Ovary (tissue), 3 donors: ENCODE data around the gene NUP50.

Source experiments
- CTCF ChIP-seq, 3 donors: fragments of 450-650 bp in 2 of 3; fragments of 200-600 bp in 1 of 3; IDR thresholded peaks; one replicate each; pipeline versions ENCODE4 v1.5.1 to v1.8.0; 2016 to 2022; ENCODE audit warnings: antibody characterized with exemption in 3 of 3, mild to moderate bottlenecking in 1 of 3
- EP300 ChIP-seq: sonication (generic); formaldehyde crosslinking; IDR thresholded peaks from one replicate; pipeline ENCODE4 v1.6.1; 2017; ENCODE audit warnings: antibody characterized with exemption
- donor health status: DM: no; HTN: no; CAD: no.

- no peak for TF ChIP-seq CTCF (IDR thresholded peaks at IDR 0.05)
- TF ChIP-seq EP300: no peak
These were observed 26.6 kb downstream of the NUP50 start for GRCh38 chr22:45190202-45190872.
